GM20000 (cell line): ENCODE data around the gene DHRSX.
"Not testable (repeated sequence)": the region's sequence is repeated elsewhere in the genome, so short reads cannot be mapped to it uniquely, and the experiment has no call there.

Source experiments
- DNase-seq: peaks from one replicate; pipeline ENCODE4 v3.0.0; 2012; ENCODE audit warnings: low spot score
- CTCF ChIP-seq: IDR thresholded peaks from 2 replicates; pipeline ENCODE4 v1.5.1; 2012; ENCODE audit warnings: mild to moderate bottlenecking, control low read depth; ENCODE audit errors: extremely low read depth, missing control alignments

DHRSX gene

GRCh38 chrX:2351321-2351720 is 149.5 kb downstream of the DHRSX start:
- no peak for DNase-seq
- no peak for TF ChIP-seq CTCF

- not testable (repeated sequence) for DNase-seq
Observed at GRCh38 chrX:2350703-2351102, 150.1 kb downstream of the DHRSX start.

- DNase-seq, result not testable (repeated sequence)
Observed at GRCh38 chrX:2350036-2350435, 150.7 kb downstream of the DHRSX start.

- TF ChIP-seq CTCF, result no peak
- no peak for DNase-seq
Observed at GRCh38 chrX:2348211-2348610, 152.6 kb downstream of the DHRSX start.

- DNase-seq, result no peak
- no peak for TF ChIP-seq CTCF
Observed at GRCh38 chrX:2346158-2346557, 154.6 kb downstream of the DHRSX start.

- TF ChIP-seq CTCF, result no peak
- DNase-seq, result no peak
Observed at GRCh38 chrX:2345562-2345961, 155.2 kb downstream of the DHRSX start.

GRCh38 chrX:2343413-2343812 is 157.4 kb downstream of the DHRSX start:
- no peak for TF ChIP-seq CTCF

GRCh38 chrX:2342874-2343273 is 157.9 kb downstream of the DHRSX start:
- no peak for TF ChIP-seq CTCF
- DNase-seq, result no peak

More at GRCh38 chrX:2343413-2343812, 157.4 kb downstream of the DHRSX start:
- DNase-seq, result no peak

GRCh38 chrX:2342281-2342688 is 158.5 kb downstream of the DHRSX start:
- no peak for TF ChIP-seq CTCF
- DNase-seq, result no peak
